K562 (cell line): Measurements from ENCODE around the gene GEMIN8. TPM values are rescaled to one million over a fixed set of nuclear protein-coding genes. Genes with fewer than 3 reads are reported as not detected.

ENCODE experiments used
- ATAC-seq: fragments of 200-7000 bp; cut with Tn5 transposase; 3 replicates; pipeline ENCODE4 v1.9.1; 2020; ENCODE audit warnings: moderate library complexity
- BruUV-seq: library from RNA; stranded (reverse); fragments of 400-500 nt; replicated peaks from 2 replicates; lab custom pipeline; 2021; lab: Mats Ljungman, UMichigan
- CTCF ChIA-PET: fragments of 300-600 bp; formaldehyde crosslinking; extraction: SDS; loops from one replicate; lab custom pipeline; 2021; ENCODE audit warnings: low intra/inter-chr PET ratio; lab: Yijun Ruan, JAX
- POLR2A ChIA-PET: fragments of 300-600, 350-650 bp; sonication (Branson Sonifier 250); formaldehyde crosslinking; extraction: SDS; loops from one replicate; lab custom pipeline; 2021; ENCODE audit warnings: antibody characterized with exemption, inconsistent platforms; lab: Yijun Ruan, JAX
- DNase-seq, 4 experiments: peaks; one replicate each; pipeline versions ENCODE4 v3.0.0 to v3.0.0-alpha.2; 2011 to 2018; ENCODE audit warnings: low spot score in 3 of 4, mixed read lengths in 3 of 4; ENCODE audit errors: extremely low read depth in 1 of 4
- FAIRE-seq: peaks from 2 replicates; lab custom pipeline; 2011; peaks lifted over from hg19 to GRCh38; lab: Jason Lieb, UNC
- H2AFZ ChIP-seq: 2 replicates; pipeline ENCODE4 v1.6.0; 2011; ENCODE audit warnings: low read depth, low read length, control low read depth, inconsistent platforms
- H3K27ac ChIP-seq: fragments of 200-600 bp; 3 replicates; pipeline ENCODE4 v1.8.0; 2011; ENCODE audit warnings: low read depth, mild to moderate bottlenecking, control low read depth, inconsistent platforms, low read length, moderate library complexity, mixed read lengths; ENCODE audit errors: extremely low read depth
- H3K27me3 ChIP-seq, 2 experiments: fragments of 300-600 bp in 1 of 2; 2 replicates in 1 of 2; 3 replicates in 1 of 2; pipeline versions ENCODE4 v1.6.0 to v1.8.0; 2011; ENCODE audit warnings: inconsistent platforms in 2 of 2, low read length in 2 of 2, mild to moderate bottlenecking in 1 of 2, mixed read lengths in 1 of 2, moderate library complexity in 1 of 2; ENCODE audit not compliant: control insufficient read depth in 2 of 2, insufficient read depth in 2 of 2
- H3K36me3 ChIP-seq: fragments of 300-600 bp; 3 replicates; pipeline ENCODE4 v1.8.0; 2011; ENCODE audit warnings: mild to moderate bottlenecking, low read length, inconsistent platforms; ENCODE audit not compliant: control insufficient read depth, insufficient read depth
- H3K4me1 ChIP-seq, 2 experiments: fragments of 200-600 bp in 1 of 2; replicated peaks in 1 of 2; 2 replicates in 1 of 2; 3 replicates in 1 of 2; pipeline versions ENCODE4 v1.5.1 to v1.8.0; 2011; ENCODE audit warnings: inconsistent platforms in 2 of 2, low read length in 2 of 2, mild to moderate bottlenecking in 1 of 2, mixed read lengths in 1 of 2, moderate library complexity in 1 of 2; ENCODE audit not compliant: control insufficient read depth in 2 of 2, insufficient read depth in 2 of 2
- H3K4me2 ChIP-seq: 2 replicates; pipeline ENCODE4 v1.6.1; 2011; ENCODE audit warnings: low read length, control low read depth, inconsistent platforms, mixed read lengths; ENCODE audit not compliant: insufficient read depth
- H3K4me3 ChIP-seq: fragments of 200-600 bp; sonication (generic), shearing (Covaris generic); 2 replicates; pipeline ENCODE4 v1.5.1; 2016; ENCODE audit warnings: control low read depth, inconsistent platforms
- H3K79me2 ChIP-seq: fragments of 200-600 bp; 3 replicates; pipeline ENCODE4 v1.8.0; 2011; ENCODE audit warnings: low read length, inconsistent platforms; ENCODE audit not compliant: control insufficient read depth, insufficient read depth
- H3K9ac ChIP-seq, 2 experiments: 2 replicates each; pipeline versions ENCODE4 v1.6.0 to v1.6.1; 2011; ENCODE audit warnings: low read depth in 2 of 2, low read length in 2 of 2, control low read depth in 1 of 2, inconsistent platforms in 1 of 2, mild to moderate bottlenecking in 1 of 2, mixed read lengths in 1 of 2; ENCODE audit not compliant: insufficient read depth in 1 of 2
- H3K9me1 ChIP-seq: one replicate; pipeline ENCODE4 v1.6.0; 2011; ENCODE audit warnings: inconsistent platforms, mild to moderate bottlenecking, low read length, moderate library complexity; ENCODE audit not compliant: control insufficient read depth, insufficient read depth
- H3K9me3 ChIP-seq: replicated peaks from 2 replicates; pipeline ENCODE4 v1.5.1; 2011; ENCODE audit warnings: low read depth, low read length, inconsistent platforms; ENCODE audit not compliant: control insufficient read depth, insufficient read depth
- H4K20me1 ChIP-seq: replicated peaks from 2 replicates; pipeline ENCODE4 v1.6.1; 2011; ENCODE audit warnings: low read length, inconsistent platforms, mixed read lengths; ENCODE audit not compliant: control insufficient read depth, insufficient read depth
- ZNF282 ChIP-seq: sonication (generic); formaldehyde crosslinking; IDR thresholded peaks from 2 replicates; pipeline ENCODE4 v1.8.1; 2023; ENCODE audit warnings: missing genetic modification reagents
- ZNF778 ChIP-seq: fragments of 450-650 bp; formaldehyde crosslinking; IDR thresholded peaks from 2 replicates; pipeline ENCODE4 v1.4.0; 2020; ENCODE audit warnings: mild to moderate bottlenecking, moderate library complexity
- WGBS: fragments of 100-300 bp; shearing (Covaris generic); methylation state at CpG from one replicate; pipeline ENCODE4 v1.1.6; 2016; ENCODE audit warnings: low coverage, mixed read lengths; ENCODE audit not compliant: insufficient coverage; ENCODE audit errors: missing lambda C conversion rate; 5-methylcytosine and 5-hydroxymethylcytosine counted together
- in situ Hi-C: fragments of 300-500 bp; cut with MboI; formaldehyde crosslinking; loops from 4 replicates; pipeline ENCODE4 v1.15.0; 2018; ENCODE audit warnings: inconsistent platforms, mixed read lengths
- intact Hi-C: fragments of 100-400 bp; cut with micrococcal nuclease; formaldehyde crosslinking; loops from 2 replicates; pipeline ENCODE4 v1.14.2; 2022
- polyA plus RNA-seq, 8 experiments: library from polyadenylated mRNA; depleted of rRNA in 4 of 8; stranded (reverse) in 5 of 8; unstranded in 3 of 8; fragments of >200 nt; fragmentation: Nextera tagmentation in 2 of 8; fragmentation: Illumina TruSeq in 1 of 8; extraction: Ambion mirVana in 2 of 8; extraction: Trizol in 1 of 8; gene quantifications; 2 replicates each; pipeline versions ENCODE4 v1.2.1 to v1.2.3, GENCODE V29; 2011 to 2014; ENCODE audit warnings: inconsistent platforms in 1 of 8, missing spikeins in 1 of 8
- total RNA-seq, 7 experiments: library from RNA; depleted of rRNA in 6 of 7; stranded (reverse); fragments of >200 nt in 6 of 7; fragmentation: Illumina TruSeq in 2 of 7; extraction: Trizol in 2 of 7; gene quantifications; 2 replicates each; pipeline versions ENCODE4 v1.2.1 to v1.2.3, GENCODE V29; 2011 to 2021; ENCODE audit warnings: low replicate concordance in 1 of 7
- TF ChIP-seq, protein P1 (sequence below): fragments of 450-650 bp; formaldehyde crosslinking; IDR thresholded peaks from 2 replicates; pipeline ENCODE4 v1.4.0; 2020; ENCODE audit warnings: mild to moderate bottlenecking
- TF ChIP-seq, protein P2 (sequence below): fragments of 450-650 bp; IDR thresholded peaks from 2 replicates; pipeline ENCODE4 v1.6.1; 2014; ENCODE audit warnings: low read depth, mild to moderate bottlenecking, moderate library complexity, borderline replicate concordance

Gene GEMIN8
- total and polyA plus RNA-seq, 9 of the 15 experiments (the other 6 are each of a cell fraction or from before 2014, with no cell fraction given): 10.9 to 29.1 (median 16.9) TPM

DNA sequence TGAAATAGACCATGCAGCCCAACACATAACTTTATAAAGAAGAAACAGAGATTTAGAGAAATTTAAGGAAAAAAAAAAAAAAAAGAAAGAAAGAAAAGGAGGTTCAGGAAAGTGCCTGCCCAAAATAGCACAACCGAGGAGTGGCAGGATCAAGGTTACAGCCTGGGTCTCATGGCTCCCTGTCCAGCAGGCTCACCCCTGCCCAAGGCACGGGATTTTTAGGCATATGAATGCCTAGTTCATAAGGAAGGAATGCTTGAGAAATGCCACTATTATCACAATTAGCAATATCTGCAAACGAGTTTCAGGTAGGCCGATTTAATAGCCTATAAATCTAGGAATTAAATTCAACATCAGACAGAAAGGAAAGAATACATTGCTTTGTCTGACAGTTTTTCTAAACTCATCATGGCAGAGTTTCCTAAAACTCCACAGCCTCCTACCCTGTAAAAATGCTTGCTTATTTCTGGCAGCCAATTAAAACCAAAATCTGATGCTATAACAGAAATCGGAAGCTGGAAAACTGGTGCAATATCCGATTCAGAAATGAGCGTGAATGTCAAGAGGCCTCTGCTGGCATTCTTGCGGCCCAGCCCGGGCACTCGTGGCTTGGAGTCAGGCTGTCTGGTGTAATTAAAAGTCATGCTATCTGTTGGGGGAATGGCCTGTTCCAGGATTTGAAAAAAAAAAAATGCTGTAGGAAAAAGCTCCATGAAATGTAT, 63.5 kb downstream of the GEMIN8 start:
- Histone ChIP-seq H3K4me1 (no peaks in the 10 kb centered on the region), H3K9me1 (no peaks in the 10 kb centered on the region)
- no peak for DNase-seq
- in situ Hi-C loops: no loop called here
- POLR2A ChIA-PET: no interaction called here
- no peak for TF ChIP-seq ZNF282 (CRISPR knock-in tag)
- TF ChIP-seq, all 486 proteins: peak for 0
- Histone ChIP-seq H3K9ac (no peak overlapping the region), H3K79me2 (no peaks in the 10 kb centered on the region), H2AFZ (no peak overlapping the region), H3K4me2 (no peak overlapping the region), H3K36me3 (no peaks in the 10 kb centered on the region), H3K27ac (no peak overlapping the region), H3K27me3 (peaks cover 0 to 16% of the 10 kb centered on the region in 2 experiments; a peak in 2 of 5 replicates), H3K4me3 (no peak overlapping the region), H4K20me1 (no peaks in the 10 kb centered on the region), H3K9me3 (no peaks in the 10 kb centered on the region)
- no peak for ATAC-seq
- intact Hi-C loops: no loop called here
- BruUV-seq: no TSS peak
- CTCF ChIA-PET: no interaction called here
- WGBS: 1% methylated on average over 9 of the region's 10 CpGs
- FAIRE-seq: no peak

DNA sequence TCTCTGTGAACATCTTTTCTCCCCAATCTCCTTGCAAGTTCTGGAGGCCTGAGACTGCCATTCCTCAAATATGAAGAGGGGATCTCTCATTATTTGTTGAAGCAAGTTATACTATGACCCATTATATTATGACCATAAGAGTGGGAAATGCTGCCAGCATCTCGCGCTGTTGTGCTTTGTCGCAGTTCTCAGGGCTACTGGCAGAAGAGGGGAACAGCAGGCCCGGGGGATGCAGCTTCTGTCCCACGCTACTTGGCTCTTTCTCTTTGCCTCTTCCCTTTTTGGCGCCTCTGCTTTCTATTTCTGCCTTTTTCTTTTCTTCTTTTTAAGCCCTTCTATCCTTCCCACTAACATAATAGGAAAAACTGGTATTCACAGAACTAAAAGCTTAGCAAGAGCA, 64.2 kb downstream of the GEMIN8 start:
- Histone ChIP-seq H3K9ac (no peak overlapping the region), H3K4me1 (no peaks in the 10 kb centered on the region), H2AFZ (no peak overlapping the region), H3K27me3 (peaks cover 0 to 16% of the 10 kb centered on the region in 2 experiments; a peak in 2 of 5 replicates), H3K9me1 (no peaks in the 10 kb centered on the region), H4K20me1 (no peaks in the 10 kb centered on the region), H3K79me2 (no peaks in the 10 kb centered on the region), H3K4me3 (no peak overlapping the region), H3K4me2 (no peak overlapping the region), H3K27ac (no peak overlapping the region), H3K9me3 (no peaks in the 10 kb centered on the region), H3K36me3 (no peaks in the 10 kb centered on the region)
- intact Hi-C loops (no loop called here), in situ Hi-C loops (no loop called here)
- ATAC-seq (no peak), DNase-seq (no peak), FAIRE-seq (no peak)
- CTCF ChIA-PET: no interaction called here
- 0% methylated on average over 3 of the region's 6 CpGs for WGBS
- POLR2A ChIA-PET: interaction anchor here (0.9 kb wide), 1 partner anchor 42 kb away, joined by 7 read pairs; no protein-coding TSS in a partner anchor
- TF ChIP-seq, protein P1, sequence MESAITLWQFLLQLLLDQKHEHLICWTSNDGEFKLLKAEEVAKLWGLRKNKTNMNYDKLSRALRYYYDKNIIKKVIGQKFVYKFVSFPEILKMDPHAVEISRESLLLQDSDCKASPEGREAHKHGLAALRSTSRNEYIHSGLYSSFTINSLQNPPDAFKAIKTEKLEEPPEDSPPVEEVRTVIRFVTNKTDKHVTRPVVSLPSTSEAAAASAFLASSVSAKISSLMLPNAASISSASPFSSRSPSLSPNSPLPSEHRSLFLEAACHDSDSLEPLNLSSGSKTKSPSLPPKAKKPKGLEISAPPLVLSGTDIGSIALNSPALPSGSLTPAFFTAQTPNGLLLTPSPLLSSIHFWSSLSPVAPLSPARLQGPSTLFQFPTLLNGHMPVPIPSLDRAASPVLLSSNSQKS: no peak
- TF ChIP-seq, protein P2, sequence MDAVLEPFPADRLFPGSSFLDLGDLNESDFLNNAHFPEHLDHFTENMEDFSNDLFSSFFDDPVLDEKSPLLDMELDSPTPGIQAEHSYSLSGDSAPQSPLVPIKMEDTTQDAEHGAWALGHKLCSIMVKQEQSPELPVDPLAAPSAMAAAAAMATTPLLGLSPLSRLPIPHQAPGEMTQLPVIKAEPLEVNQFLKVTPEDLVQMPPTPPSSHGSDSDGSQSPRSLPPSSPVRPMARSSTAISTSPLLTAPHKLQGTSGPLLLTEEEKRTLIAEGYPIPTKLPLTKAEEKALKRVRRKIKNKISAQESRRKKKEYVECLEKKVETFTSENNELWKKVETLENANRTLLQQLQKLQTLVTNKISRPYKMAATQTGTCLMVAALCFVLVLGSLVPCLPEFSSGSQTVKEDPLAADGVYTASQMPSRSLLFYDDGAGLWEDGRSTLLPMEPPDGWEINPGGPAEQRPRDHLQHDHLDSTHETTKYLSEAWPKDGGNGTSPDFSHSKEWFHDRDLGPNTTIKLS: no peak
- no peak for TF ChIP-seq ZNF778 (CRISPR knock-in tag)
- no TSS peak for BruUV-seq
